Stimulated activated memory B cell treated with anti-CD40 and anti-IgM and Interleukin-4, amounts not matched to agents 10 μg/mL and 1 μg/mL and 100 μg/mL, for 72 hours (primary cell): ENCODE results near the gene UBC.

Source experiments
- ATAC-seq: fragments of 150-1000 bp; cut with Tn5 transposase; 2 replicates; pipeline ENCODE4 v1.10.0; 2021
- H3K27ac Mint-ChIP-seq: one replicate; pipeline ENCODE4 v1.8.0; 2022; ENCODE audit warnings: mild to moderate bottlenecking, mixed read lengths
- H3K27me3 Mint-ChIP-seq: one replicate; pipeline ENCODE4 v1.8.0; 2022; ENCODE audit warnings: mixed read lengths
- H3K36me3 Mint-ChIP-seq: one replicate; pipeline ENCODE4 v1.8.0; 2022; ENCODE audit warnings: mixed read lengths
- H3K4me1 Mint-ChIP-seq: one replicate; pipeline ENCODE4 v1.8.0; 2022; ENCODE audit warnings: mixed read lengths
- H3K4me3 Mint-ChIP-seq: one replicate; pipeline ENCODE4 v1.8.0; 2022; ENCODE audit warnings: mild to moderate bottlenecking, moderate library complexity, mixed read lengths
- H3K9me3 Mint-ChIP-seq: one replicate; pipeline ENCODE4 v1.8.0; 2022; ENCODE audit warnings: mixed read lengths

UBC gene

GRCh38 chr12:124914392-124915238, at the start of gene UBC:
TSS of gene UBC (minus strand) at chr12:124914650. CDS start at chr12:124913771, 879 bp downstream.
- Mint-ChIP-seq H3K9me3 (no peaks in the 10 kb centered on the region), H3K27me3 (no peaks in the 10 kb centered on the region), H3K36me3 (peaks cover 44% of the 10 kb centered on the region), H3K4me3 (peak within 1 kb of the TSS; percentile 100), H3K27ac (peak within 1 kb of the TSS; percentile 100), H3K4me1 (peaks cover 94% of the 10 kb centered on the region)
- peak; percentile 67 for ATAC-seq

DNA sequence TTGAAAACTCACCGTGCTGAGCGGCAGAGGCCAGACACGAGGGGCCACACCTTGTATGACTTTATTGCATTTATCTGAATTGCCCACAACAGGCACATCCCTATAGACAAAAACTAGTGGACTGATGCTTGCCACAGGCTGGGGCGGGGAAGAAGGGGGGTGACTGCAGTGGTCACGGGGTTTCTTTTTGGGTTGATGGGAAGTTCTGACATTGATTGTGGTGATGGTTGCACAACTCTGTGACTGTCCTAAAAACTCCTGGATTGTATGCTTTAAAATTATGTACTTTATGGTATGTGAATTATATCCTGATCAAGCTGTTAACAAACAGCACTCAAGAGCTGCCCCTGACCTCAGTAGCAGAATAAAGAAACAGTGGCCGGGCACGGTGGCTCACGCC, 48.8 kb upstream of the UBC start:
- no peaks in the 10 kb centered on the region for H3K4me1 Mint-ChIP-seq
- H3K4me3 Mint-ChIP-seq = no peak overlapping the region
- no peaks in the 10 kb centered on the region for H3K9me3 Mint-ChIP-seq
- peaks cover 81% of the 10 kb centered on the region for H3K36me3 Mint-ChIP-seq
- no peak overlapping the region for H3K27ac Mint-ChIP-seq
- no peaks in the 10 kb centered on the region for H3K27me3 Mint-ChIP-seq
- no peak for ATAC-seq

GRCh38 chr12:124961055-124961454, 46.6 kb upstream of the UBC start:
- no peaks in the 10 kb centered on the region for H3K27me3 Mint-ChIP-seq
- H3K27ac Mint-ChIP-seq = no peak overlapping the region
- no peak overlapping the region for H3K4me3 Mint-ChIP-seq
- no peaks in the 10 kb centered on the region for H3K4me1 Mint-ChIP-seq
- no peak for ATAC-seq
- peaks cover 80% of the 10 kb centered on the region for H3K36me3 Mint-ChIP-seq
- H3K9me3 Mint-ChIP-seq = no peaks in the 10 kb centered on the region

DNA sequence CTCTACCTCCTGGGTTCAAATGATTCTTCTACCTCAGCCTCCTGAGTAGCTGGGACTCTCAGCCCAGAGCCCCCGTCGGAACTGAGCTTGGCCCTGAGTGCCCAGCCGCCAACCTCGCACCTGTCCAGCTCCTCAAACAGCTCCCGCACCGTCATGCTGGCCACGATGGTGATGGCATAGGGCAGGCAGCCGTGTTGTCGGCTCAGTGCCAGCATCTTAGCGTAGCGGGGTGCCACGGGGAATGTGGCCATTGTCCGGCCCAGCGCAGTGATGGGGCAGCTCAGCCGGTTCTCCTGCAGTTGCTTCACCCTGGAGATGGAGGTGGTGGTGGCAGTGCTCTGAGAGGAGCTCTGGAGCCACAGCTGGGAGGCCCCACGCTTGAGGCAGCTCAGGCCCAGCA, 42.1 kb upstream of the UBC start:
- no peak for ATAC-seq
- H3K27ac Mint-ChIP-seq = no peak overlapping the region
- no peaks in the 10 kb centered on the region for H3K9me3 Mint-ChIP-seq
- no peaks in the 10 kb centered on the region for H3K27me3 Mint-ChIP-seq
- H3K4me1 Mint-ChIP-seq = no peaks in the 10 kb centered on the region
- peaks cover 79% of the 10 kb centered on the region for H3K36me3 Mint-ChIP-seq
- no peak overlapping the region for H3K4me3 Mint-ChIP-seq

DNA sequence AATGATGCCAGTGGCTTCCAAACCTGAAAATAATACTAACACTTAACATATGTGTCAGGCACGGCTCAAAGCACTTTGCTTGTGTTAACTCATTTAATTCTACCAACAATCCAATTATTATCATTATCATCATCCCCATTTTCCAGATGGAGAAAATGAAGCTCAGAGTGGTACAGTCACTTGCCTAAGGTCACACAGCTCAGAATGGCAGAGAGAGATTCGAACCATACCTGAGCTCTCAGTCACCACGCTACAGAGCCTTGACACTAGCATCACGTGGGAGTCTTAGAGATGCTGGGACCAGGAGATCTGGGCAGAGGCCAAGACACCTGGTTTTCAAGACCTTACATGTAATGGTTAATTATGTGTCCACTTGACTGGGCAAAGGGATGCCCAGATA, 40.3 kb upstream of the UBC start:
- peaks cover 76% of the 10 kb centered on the region for H3K36me3 Mint-ChIP-seq
- H3K9me3 Mint-ChIP-seq = no peaks in the 10 kb centered on the region
- H3K4me1 Mint-ChIP-seq = no peaks in the 10 kb centered on the region
- no peaks in the 10 kb centered on the region for H3K27me3 Mint-ChIP-seq
- H3K4me3 Mint-ChIP-seq = no peak overlapping the region
- no peak overlapping the region for H3K27ac Mint-ChIP-seq
- no peak for ATAC-seq

DNA sequence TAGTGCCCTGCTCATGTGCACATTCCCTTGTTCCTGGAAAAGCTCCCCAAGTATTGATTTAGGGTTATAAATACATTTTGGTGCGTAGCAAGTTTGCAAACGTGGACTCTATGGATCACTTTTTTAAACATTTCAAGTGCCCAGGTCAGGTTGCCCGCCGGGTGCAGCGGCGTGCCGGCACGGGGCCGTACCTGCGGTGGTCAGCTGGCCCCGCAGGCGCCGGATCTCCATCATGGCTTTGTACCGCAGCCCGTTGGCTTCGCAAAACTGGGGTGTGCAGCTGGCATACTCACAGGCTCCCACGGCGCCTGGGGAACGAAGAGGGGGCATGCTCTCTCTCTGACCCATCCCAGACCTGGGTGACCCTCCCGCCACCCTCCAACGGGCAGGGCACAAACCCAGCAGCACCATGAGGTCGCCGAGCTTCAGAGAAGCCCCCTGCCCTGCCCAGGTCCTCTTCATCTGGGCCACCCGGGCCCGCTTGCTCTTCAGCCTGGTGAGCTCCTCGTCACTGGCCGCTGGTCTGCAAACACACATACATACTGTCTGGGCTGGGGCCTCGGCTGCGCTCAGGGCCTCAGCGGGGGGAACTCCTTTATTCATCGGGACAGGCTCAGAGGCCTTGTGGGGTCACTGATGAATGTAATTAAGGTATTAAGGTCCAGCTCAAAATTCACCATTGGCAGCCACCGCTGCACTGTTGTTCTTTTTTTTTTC, 39.4 kb upstream of the UBC start:
- Mint-ChIP-seq H3K36me3 (peaks cover 78% of the 10 kb centered on the region), H3K4me1 (no peaks in the 10 kb centered on the region), H3K4me3 (no peak overlapping the region), H3K27ac (no peak overlapping the region), H3K9me3 (no peaks in the 10 kb centered on the region), H3K27me3 (no peaks in the 10 kb centered on the region)
- no peak for ATAC-seq

- no peak overlapping the region for H3K4me3 Mint-ChIP-seq
- no peak overlapping the region for H3K27ac Mint-ChIP-seq
- no peaks in the 10 kb centered on the region for H3K9me3 Mint-ChIP-seq
- peaks cover 73% of the 10 kb centered on the region for H3K36me3 Mint-ChIP-seq
- ATAC-seq = no peak
- H3K4me1 Mint-ChIP-seq = no peaks in the 10 kb centered on the region
- H3K27me3 Mint-ChIP-seq = no peaks in the 10 kb centered on the region
Observed at GRCh38 chr12:124952801-124953200, 38.4 kb upstream of the UBC start.

DNA sequence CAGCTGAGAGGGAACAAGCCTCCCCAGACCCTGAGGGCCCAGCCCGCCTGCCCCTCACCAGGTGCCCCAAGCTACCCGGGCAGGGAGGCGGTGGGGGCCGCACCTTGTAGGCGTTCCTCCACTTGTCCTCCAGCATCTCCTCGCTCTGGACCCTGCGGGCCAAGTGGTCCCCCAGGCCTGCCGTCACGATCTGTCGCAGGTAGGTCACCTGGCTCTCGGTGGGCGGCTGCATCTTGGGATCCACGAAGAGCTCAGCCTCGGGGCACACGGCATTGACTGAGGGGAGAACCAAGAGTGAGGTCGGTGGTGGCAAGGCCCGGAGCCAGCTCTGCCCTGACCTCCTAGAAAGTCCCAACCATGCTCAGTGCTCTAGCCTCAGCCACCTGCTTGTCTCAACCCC, 37.8 kb upstream of the UBC start:
- Mint-ChIP-seq H3K36me3 (peaks cover 68% of the 10 kb centered on the region), H3K4me3 (no peak overlapping the region)
- no peak for ATAC-seq

DNA sequence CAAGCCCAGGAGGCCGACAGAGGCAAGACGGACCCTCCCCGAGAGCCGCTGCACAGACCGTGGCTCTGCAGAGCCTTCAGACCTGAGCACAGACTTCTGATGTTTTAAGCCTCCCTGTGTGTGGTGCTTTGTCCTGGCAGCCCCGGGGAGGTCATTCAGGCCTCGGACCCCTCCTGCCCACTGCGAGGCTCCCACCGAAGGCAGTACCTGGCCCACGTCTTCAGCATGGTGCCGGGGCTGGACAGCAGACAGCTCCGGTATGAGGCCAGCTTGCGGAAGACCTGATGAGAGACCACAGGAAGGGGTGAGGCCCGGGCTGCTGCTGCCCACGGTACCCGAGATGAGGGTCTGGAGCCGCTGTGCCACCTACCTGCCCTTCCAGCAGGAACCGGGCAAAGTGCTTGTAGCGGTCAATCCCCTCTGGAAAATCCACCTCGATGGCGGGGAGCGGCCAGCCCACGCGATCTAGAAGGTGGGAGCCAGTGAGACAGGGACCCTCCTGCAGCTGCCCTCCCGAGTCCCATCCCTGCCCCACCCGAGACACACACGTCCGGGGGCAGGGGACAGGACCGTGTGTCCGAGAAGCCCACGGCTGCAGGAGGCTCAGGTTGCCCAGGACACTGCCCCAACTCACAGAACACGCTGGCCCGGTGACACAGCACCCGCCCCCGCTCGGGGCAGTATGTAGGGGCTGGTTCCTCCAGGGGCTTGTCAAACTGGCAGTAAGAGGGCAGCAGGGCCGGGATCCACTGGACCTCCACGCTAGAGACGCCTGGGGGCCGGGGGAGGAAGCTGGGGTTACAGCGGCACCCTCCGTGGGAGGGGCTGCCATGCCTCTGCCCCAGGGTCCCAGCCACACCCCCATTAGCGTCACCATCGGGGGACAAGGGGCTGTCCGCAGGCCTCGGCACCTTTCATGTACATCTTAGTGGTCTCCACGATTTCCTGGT, 35.6 kb upstream of the UBC start:
- Mint-ChIP-seq H3K4me3 (no peak overlapping the region), H3K9me3 (no peaks in the 10 kb centered on the region), H3K27me3 (no peaks in the 10 kb centered on the region), H3K27ac (no peak overlapping the region), H3K4me1 (peaks cover 4% of the 10 kb centered on the region), H3K36me3 (peaks cover 62% of the 10 kb centered on the region)
- ATAC-seq = no peak

More for the DNA sequence above, 37.8 kb upstream of the UBC start:
- Mint-ChIP-seq H3K27ac (no peak overlapping the region), H3K27me3 (no peaks in the 10 kb centered on the region), H3K9me3 (no peaks in the 10 kb centered on the region), H3K4me1 (no peaks in the 10 kb centered on the region)

DNA sequence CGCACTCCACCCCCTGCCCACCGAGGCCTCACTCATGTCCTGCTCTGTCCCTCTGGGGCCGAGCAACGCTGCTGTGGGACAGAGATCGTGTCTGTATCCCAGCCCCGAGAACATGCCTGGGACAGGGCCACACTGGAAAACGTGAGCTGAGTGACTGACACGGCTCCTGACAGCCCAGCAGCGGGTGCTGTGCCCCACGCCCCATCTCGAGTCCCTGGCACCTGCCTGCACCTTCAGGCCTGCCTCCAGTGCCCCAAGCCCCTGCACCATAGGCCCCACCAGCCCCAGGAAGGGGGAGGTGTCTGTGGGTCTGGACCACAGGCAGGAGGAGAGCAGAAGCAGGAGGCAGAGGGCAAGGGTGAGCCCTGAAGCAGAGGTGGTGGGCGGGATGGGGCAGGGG, 34.6 kb upstream of the UBC start:
- no peak for ATAC-seq
- Mint-ChIP-seq H3K9me3 (no peaks in the 10 kb centered on the region), H3K4me3 (no peak overlapping the region), H3K4me1 (peaks cover 4% of the 10 kb centered on the region), H3K27ac (no peak overlapping the region), H3K27me3 (no peaks in the 10 kb centered on the region), H3K36me3 (peaks cover 53% of the 10 kb centered on the region)

- Mint-ChIP-seq H3K4me1 (peaks cover 4% of the 10 kb centered on the region), H3K27me3 (no peaks in the 10 kb centered on the region), H3K4me3 (no peak overlapping the region), H3K9me3 (no peaks in the 10 kb centered on the region), H3K36me3 (peaks cover 48% of the 10 kb centered on the region), H3K27ac (no peak overlapping the region)
- no peak for ATAC-seq
Observed at GRCh38 chr12:124947561-124948398, 33.3 kb upstream of the UBC start.

DNA sequence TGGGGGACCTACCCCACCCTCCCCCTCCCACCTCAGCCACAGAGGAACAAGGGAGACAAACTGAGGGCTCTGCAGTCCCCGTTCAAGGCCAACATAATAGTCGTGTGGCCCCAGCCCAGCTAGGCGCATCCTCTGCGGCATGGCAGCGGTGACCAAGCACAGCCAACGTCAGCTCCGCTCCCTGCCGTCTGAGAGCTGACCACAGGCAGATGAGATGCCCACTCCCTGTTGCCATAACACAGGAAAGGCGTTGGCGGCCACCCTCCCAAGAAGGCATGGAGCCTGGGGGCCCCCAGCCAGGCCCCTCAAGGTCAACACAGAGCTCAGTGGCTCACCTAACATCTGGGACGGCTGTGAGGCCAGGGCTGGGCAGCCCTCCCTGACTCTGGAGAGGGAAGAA, 32.6 kb upstream of the UBC start:
- H3K9me3 Mint-ChIP-seq = no peaks in the 10 kb centered on the region
- H3K36me3 Mint-ChIP-seq = peaks cover 52% of the 10 kb centered on the region
- peak; percentile 12 for ATAC-seq
- H3K4me1 Mint-ChIP-seq = peaks cover 4% of the 10 kb centered on the region
- no peak overlapping the region for H3K4me3 Mint-ChIP-seq
- H3K27me3 Mint-ChIP-seq = no peaks in the 10 kb centered on the region
- no peak overlapping the region for H3K27ac Mint-ChIP-seq

DNA sequence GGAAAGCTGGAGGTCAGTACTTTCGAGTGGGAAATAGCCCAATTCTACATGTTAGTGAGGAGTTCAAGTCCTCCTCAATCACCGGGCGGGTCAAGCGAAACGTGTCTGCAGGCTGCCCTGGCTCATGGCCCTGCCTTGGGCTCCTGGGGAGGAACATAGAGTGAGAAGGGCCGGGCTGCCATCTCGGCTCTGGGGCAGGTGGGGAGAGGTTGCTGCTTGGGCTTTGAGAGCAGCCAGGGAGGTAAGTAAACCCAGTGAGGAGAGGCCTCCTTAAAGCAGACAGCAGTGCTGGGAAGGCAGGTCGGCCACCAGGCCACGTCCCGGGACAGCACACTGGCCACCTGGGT, 32.0 kb upstream of the UBC start:
- no peaks in the 10 kb centered on the region for H3K9me3 Mint-ChIP-seq
- H3K36me3 Mint-ChIP-seq = peaks cover 47% of the 10 kb centered on the region
- no peaks in the 10 kb centered on the region for H3K27me3 Mint-ChIP-seq
- no peak for ATAC-seq
- H3K27ac Mint-ChIP-seq = peak overlapping the region; percentile 35
- H3K4me3 Mint-ChIP-seq = no peak overlapping the region
- H3K4me1 Mint-ChIP-seq = peaks cover 4% of the 10 kb centered on the region

GRCh38 chr12:124941170-124941527, 26.7 kb upstream of the UBC start:
- no peaks in the 10 kb centered on the region for H3K9me3 Mint-ChIP-seq
- no peak overlapping the region for H3K4me3 Mint-ChIP-seq
- peaks cover 9% of the 10 kb centered on the region for H3K4me1 Mint-ChIP-seq
- peaks cover 19% of the 10 kb centered on the region for H3K36me3 Mint-ChIP-seq
- no peak overlapping the region for H3K27ac Mint-ChIP-seq
- ATAC-seq = no peak
- H3K27me3 Mint-ChIP-seq = no peaks in the 10 kb centered on the region
